ENCODE measurements around the gene CCNF.

CCNF gene

DNA sequence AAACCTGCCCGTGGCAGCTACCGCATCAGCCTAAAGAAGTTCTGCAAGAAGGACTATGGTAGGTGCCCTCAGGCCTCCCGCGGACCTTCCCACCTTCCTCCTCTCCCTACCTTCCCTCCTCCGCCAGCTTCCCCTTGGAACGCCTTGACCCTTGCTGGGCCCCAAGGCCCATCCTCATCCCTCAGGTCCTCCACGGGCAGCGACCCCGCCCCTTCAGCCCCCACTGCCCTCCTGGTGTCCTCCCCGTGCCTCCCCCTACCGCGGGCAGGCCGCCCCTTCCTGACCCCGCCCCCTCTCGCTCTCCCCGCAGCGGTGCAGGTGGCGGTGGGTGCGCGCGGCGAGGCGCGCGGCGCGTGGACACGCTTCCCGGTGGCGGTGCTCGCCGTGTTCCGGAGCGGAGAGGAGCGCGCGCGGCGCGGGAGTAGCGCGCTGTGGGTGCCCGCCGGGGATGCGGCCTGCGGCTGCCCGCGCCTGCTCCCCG lies 44.2 kb downstream of the CCNF start:
- Mint-ChIP-seq H3K4me3 (peak overlapping the region; percentile 71), H3K9me3 (no peaks in the 10 kb centered on the region), H3K27me3 (ENCODE audit: low read depth, poor library complexity) (peaks cover 23% of the 10 kb centered on the region), H3K36me3 (ENCODE audit: low read depth) (no peaks in the 10 kb centered on the region), H3K4me1 (peaks cover 42% of the 10 kb centered on the region), H3K27ac (no peak overlapping the region)
- TF ChIP-seq, protein P1, sequence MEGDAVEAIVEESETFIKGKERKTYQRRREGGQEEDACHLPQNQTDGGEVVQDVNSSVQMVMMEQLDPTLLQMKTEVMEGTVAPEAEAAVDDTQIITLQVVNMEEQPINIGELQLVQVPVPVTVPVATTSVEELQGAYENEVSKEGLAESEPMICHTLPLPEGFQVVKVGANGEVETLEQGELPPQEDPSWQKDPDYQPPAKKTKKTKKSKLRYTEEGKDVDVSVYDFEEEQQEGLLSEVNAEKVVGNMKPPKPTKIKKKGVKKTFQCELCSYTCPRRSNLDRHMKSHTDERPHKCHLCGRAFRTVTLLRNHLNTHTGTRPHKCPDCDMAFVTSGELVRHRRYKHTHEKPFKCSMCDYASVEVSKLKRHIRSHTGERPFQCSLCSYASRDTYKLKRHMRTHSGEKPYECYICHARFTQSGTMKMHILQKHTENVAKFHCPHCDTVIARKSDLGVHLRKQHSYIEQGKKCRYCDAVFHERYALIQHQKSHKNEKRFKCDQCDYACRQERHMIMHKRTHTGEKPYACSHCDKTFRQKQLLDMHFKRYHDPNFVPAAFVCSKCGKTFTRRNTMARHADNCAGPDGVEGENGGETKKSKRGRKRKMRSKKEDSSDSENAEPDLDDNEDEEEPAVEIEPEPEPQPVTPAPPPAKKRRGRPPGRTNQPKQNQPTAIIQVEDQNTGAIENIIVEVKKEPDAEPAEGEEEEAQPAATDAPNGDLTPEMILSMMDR (IDR thresholded peaks at IDR 0.05) = no peak
- DNase-seq = peak; percentile 67

DNA sequence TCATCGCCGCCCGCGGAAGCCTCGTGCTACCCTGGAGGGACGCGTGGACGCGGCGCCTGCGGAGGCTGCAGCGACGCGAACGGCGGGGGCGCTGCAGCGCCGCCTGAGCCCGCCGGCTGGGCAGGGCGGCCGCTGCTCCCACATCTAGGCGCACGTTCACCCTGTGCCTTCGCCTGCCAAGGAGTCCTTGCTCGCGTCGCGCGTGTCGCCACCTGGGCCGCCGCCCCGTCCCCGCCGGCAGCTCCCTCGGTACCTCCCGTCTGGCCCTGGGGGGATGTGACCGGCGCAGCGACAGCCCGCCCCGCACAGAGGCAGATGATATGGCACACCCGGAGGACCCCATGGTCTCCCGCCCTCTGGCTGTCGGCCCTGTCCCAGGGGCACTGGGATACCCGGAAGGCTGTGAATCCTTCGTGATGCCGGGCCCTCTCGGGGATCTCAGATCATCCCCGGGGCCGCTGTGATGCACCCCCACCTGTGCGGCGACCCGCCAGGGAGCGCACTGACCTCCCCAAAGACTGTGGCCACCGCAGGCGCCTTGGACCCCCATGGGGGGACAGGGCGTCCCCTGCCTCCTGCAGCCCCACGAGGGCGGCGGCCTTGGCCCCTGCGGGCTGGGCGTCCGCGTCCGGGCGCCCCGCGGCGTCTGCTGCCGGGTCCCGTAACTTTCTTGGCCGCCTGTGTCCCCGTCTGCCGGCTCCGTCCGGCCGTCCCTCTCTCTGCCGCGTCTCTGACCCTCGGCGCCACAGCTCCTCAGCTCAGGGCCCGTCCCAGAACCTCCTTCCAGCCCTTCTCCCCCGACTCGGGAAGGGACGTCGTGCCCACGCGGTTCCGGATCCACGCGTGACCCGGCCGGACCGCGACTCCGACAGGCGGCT lies 45.0 kb downstream of the CCNF start:
- no peaks in the 10 kb centered on the region for H3K9me3 Mint-ChIP-seq
- H3K4me1 Mint-ChIP-seq = peaks cover 36% of the 10 kb centered on the region
- peak; percentile 61 for DNase-seq

DNA sequence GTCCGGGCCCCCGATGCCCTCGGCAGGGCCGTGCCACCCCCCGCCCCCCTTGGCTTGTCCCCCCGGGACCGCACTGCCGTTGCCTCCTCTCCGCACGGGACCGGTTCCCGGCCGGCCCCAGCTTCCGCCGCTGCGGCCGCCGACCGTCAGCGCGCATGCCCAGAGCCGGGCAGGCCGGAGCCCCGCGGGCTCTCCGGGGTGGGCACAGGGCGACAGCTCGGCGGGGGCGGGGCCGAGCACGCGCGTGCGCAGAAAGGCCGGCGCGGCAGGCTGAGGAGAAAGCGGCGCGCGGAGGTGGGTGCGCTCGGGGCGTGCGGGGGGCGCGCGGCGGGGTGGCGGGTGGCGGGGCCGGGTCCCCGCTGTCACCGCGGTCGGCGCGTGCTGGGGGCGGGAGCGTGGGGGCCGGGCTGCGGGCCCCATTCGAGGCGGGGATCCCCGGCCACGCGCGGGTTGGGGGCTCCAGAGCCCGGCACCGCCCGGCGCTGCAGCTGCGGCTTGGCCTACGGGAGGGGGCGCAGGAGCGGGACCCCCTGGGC lies 45.7 kb downstream of the CCNF start, which contains the start of gene TBC1D24:
TBC1D24 (plus strand) TSS at position 251 of the 536 bp plus-strand sequence. CDS start 21,022 bp downstream, outside the sequence.
- Mint-ChIP-seq H3K27me3 (ENCODE audit: low read depth, poor library complexity) (peaks cover 26% of the 10 kb centered on the region), H3K9me3 (no peaks in the 10 kb centered on the region), H3K27ac (no peak within 1 kb of the TSS), H3K4me3 (peak within 1 kb of the TSS; percentile 76), H3K4me1 (peaks cover 29% of the 10 kb centered on the region), H3K36me3 (ENCODE audit: low read depth) (no peaks in the 10 kb centered on the region)
- TF ChIP-seq, protein P1 (IDR thresholded peaks at IDR 0.05) = no peak
- DNase-seq = peak; percentile 95

More for the DNA sequence above, 45.0 kb downstream of the CCNF start:
- TF ChIP-seq, protein P1 (IDR thresholded peaks at IDR 0.05) = no peak
- Mint-ChIP-seq H3K27ac (no peak overlapping the region), H3K36me3 (ENCODE audit: low read depth) (no peaks in the 10 kb centered on the region), H3K4me3 (peak overlapping the region; percentile 75), H3K27me3 (ENCODE audit: low read depth, poor library complexity) (peaks cover 26% of the 10 kb centered on the region)

DNA sequence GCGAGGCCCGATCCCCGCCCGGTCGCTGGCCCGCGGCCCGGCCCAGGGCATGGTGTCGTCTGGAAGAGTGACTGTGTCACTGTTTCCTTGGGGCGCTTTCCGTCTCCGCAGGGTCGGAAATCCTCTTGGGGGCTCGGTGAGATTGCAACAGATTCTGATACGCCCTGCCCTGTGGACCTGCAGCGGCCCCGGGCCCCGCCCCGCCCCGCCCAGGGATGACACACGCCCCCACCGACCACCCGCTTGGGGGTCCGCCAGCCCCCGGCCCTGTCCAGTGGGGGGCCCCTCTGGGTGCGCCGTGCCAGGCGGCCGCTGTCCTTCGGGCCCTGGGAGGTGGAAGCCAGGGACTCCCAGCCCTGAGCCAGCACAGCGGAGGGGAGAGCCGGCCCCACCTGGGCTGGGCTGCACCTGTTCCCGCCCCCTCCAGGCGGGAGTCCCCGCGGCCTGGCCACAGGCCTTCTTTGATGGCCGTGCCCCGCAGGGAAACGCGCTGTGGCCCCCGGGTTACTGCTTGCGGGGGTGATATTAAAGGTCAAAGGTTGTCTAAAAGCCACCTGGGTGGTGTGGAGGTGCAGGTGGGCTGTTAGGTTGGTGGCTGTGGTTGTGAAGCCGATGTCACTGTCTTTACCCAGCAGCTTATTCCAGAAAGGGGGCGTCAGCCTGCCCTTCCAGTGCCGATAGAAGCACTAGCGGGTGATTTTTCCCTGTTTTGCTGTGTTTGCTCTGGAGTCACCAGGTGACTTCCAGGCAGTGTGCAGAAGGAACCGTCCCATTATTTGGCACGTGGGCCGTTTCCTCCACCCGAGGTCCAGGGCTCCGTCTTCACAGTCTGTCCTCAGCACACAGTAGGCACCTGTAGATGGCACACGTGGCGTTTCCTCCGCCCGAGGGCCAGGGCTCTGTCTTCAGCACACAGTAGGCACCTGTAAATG lies 46.4 kb downstream of the CCNF start:
- no peak for DNase-seq

DNA sequence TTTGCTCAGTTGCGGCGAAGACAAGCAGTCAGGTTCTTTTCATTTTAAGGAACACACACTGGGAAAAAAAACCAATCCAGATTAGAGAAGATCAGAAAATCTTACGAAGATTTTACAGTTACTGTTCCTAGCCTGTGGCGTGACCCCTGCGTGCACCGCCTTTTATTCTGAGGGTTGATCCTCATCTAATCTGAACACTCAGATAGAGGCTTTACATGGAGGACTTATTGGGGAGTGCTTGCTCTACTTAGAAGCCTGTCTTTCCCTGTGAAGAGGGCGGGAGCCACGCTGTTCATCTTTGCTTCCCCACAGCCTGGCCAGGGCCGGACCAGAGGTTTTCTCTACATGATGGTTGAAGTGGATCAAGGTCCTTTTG lies 47.1 kb downstream of the CCNF start:
- H3K9me3 Mint-ChIP-seq = no peaks in the 10 kb centered on the region
- no peak overlapping the region for H3K27ac Mint-ChIP-seq
- TF ChIP-seq, protein P1 (IDR thresholded peaks at IDR 0.05) = no peak
- H3K4me1 Mint-ChIP-seq = peaks cover 21% of the 10 kb centered on the region
- H3K4me3 Mint-ChIP-seq = peak overlapping the region; percentile 76
- peaks cover 26% of the 10 kb centered on the region for H3K27me3 Mint-ChIP-seq (ENCODE audit: low read depth, poor library complexity)
- H3K36me3 Mint-ChIP-seq (ENCODE audit: low read depth) = no peaks in the 10 kb centered on the region
- DNase-seq = no peak

More for the DNA sequence above, 46.4 kb downstream of the CCNF start:
- Mint-ChIP-seq H3K4me1 (peaks cover 21% of the 10 kb centered on the region), H3K27me3 (ENCODE audit: low read depth, poor library complexity) (peaks cover 26% of the 10 kb centered on the region), H3K36me3 (ENCODE audit: low read depth) (no peaks in the 10 kb centered on the region), H3K27ac (no peak overlapping the region), H3K9me3 (no peaks in the 10 kb centered on the region), H3K4me3 (peak overlapping the region; percentile 76)
- TF ChIP-seq, protein P1 (IDR thresholded peaks at IDR 0.05) = no peak

Measured in nephron progenitor cell (in vitro differentiated cells).